OCI-LY7 (cell line): ENCODE measurements around the gene ZNF648. TPM values are rescaled to one million over a fixed set of nuclear protein-coding genes. Genes with fewer than 3 reads are reported as not detected.

Source experiments
- BruUV-seq: library from RNA; stranded (reverse); fragments of 400-500 nt; replicated peaks from 2 replicates; lab custom pipeline; 2021; lab: Mats Ljungman, UMichigan
- CTCF ChIA-PET: fragments of 300-600 bp; sonication (Branson Sonifier 250); formaldehyde crosslinking; loops from one replicate; lab custom pipeline; 2022; ENCODE audit warnings: antibody characterized with exemption; ENCODE audit not compliant: unreplicated experiment; lab: Charles Lee
- POLR2A ChIA-PET: fragments of 300-600 bp; sonication (Branson Sonifier 250); formaldehyde crosslinking; loops from one replicate; lab custom pipeline; 2022; ENCODE audit warnings: antibody characterized with exemption; lab: Charles Lee
- DNase-seq: peaks from one replicate; pipeline ENCODE4 v3.0.0-alpha.2; 2015; ENCODE audit warnings: low spot score
- H2AFZ ChIP-seq: fragments of 200-600 bp; sonication (generic), shearing (Covaris generic); 2 replicates; pipeline ENCODE4 v1.6.1; 2014; ENCODE audit warnings: mild to moderate bottlenecking, antibody characterized with exemption, low read length, moderate library complexity
- H3K27ac ChIP-seq: fragments of 200-600 bp; sonication (generic); 2 replicates; pipeline ENCODE4 v1.5.1; 2014; ENCODE audit warnings: mixed run types, low read depth, mild to moderate bottlenecking, moderate library complexity, low read length, inconsistent platforms; ENCODE audit not compliant: poor library complexity, severe bottlenecking
- H3K36me3 ChIP-seq: fragments of 200-600 bp; sonication (generic); 2 replicates; pipeline ENCODE4 v1.6.1; 2014; ENCODE audit warnings: mild to moderate bottlenecking, antibody characterized with exemption, low read length, moderate library complexity, mixed read lengths; ENCODE audit not compliant: insufficient read depth
- H3K4me1 ChIP-seq: fragments of 200-600 bp; sonication (generic); 2 replicates; pipeline ENCODE4 v1.5.1; 2014; ENCODE audit warnings: mild to moderate bottlenecking, low read length; ENCODE audit not compliant: insufficient read depth, poor library complexity, severe bottlenecking
- H3K4me2 ChIP-seq: fragments of 200-600 bp; sonication (generic); 2 replicates; pipeline ENCODE4 v1.6.1; 2014; ENCODE audit warnings: mild to moderate bottlenecking, low read length
- H3K4me3 ChIP-seq: fragments of 200-600 bp; sonication (generic); 2 replicates; pipeline ENCODE4 v1.5.1; 2014; ENCODE audit warnings: mild to moderate bottlenecking, low read depth, low read length; ENCODE audit not compliant: poor library complexity, severe bottlenecking
- H3K79me2 ChIP-seq: fragments of 200-600 bp; sonication (generic); 2 replicates; pipeline ENCODE4 v1.6.1; 2016; ENCODE audit warnings: low read depth, mild to moderate bottlenecking, low read length, moderate library complexity, mixed read lengths; ENCODE audit not compliant: insufficient read depth
- H3K9me2 ChIP-seq: fragments of 200-600 bp; sonication (generic); 2 replicates; pipeline ENCODE4 v1.6.1; 2016; ENCODE audit warnings: mild to moderate bottlenecking, low read length, mixed read lengths; ENCODE audit not compliant: insufficient read depth
- H3K9me3 ChIP-seq: fragments of 200-600 bp; sonication (generic); 2 replicates; pipeline ENCODE4 v1.6.1; 2014; ENCODE audit warnings: mild to moderate bottlenecking, mixed run types, low read length, mixed read lengths
- H4K20me1 ChIP-seq: fragments of 200-600 bp; sonication (generic); 2 replicates; pipeline ENCODE4 v1.6.1; 2014; ENCODE audit warnings: mild to moderate bottlenecking, antibody characterized with exemption, low read length, moderate library complexity, mixed read lengths; ENCODE audit not compliant: insufficient read depth
- CTCF ChIP-seq: fragments of 200-600 bp; sonication (generic); conservative IDR thresholded peaks from 2 replicates; pipeline ENCODE4 v1.5.1; 2014; ENCODE audit warnings: mild to moderate bottlenecking, antibody characterized with exemption, low read length, moderate library complexity, mixed read lengths
- EZH2phosphoT487 ChIP-seq: fragments of 200-600 bp; sonication (generic); IDR thresholded peaks from 2 replicates; pipeline ENCODE4 v1.6.1; 2018; ENCODE audit warnings: low read depth, borderline replicate concordance, mild to moderate bottlenecking, mixed run types, antibody characterized with exemption, low read length, moderate library complexity, mixed read lengths
- intact Hi-C: fragments of 100-400 bp; cut with micrococcal nuclease; formaldehyde crosslinking; loops from one replicate; pipeline ENCODE4 v1.10.0; 2022; ENCODE audit not compliant: unreplicated experiment
- total RNA-seq, 2 experiments: library from RNA; depleted of rRNA in 1 of 2; stranded (reverse); fragments of >200 nt in 1 of 2; shearing (Covaris generic) in 1 of 2; gene quantifications; 2 replicates each; pipeline ENCODE4 v1.2.3, GENCODE V29; 2014 to 2022

Gene ZNF648
- total RNA-seq, 2 experiments from 2014 or later = not detected

GRCh38 chr1:182054698-182055326 lies 6.7 kb downstream of the ZNF648 start:
- Histone ChIP-seq H3K4me3 (no peak overlapping the region), H3K9me3 (no peaks in the 10 kb centered on the region), H2AFZ (no peak overlapping the region), H3K36me3 (no peaks in the 10 kb centered on the region), H3K4me2 (no peak overlapping the region), H3K9me2 (no peaks in the 10 kb centered on the region), H4K20me1 (no peaks in the 10 kb centered on the region), H3K4me1 (no peaks in the 10 kb centered on the region), H3K27ac (no peak overlapping the region), H3K79me2 (no peaks in the 10 kb centered on the region)
- TF ChIP-seq EZH2phosphoT487 = no peak
- peak; percentile 89 for TF ChIP-seq CTCF
- ChIA-PET POLR2A (interaction anchor here (0.6 to 0.9 kb wide), 3 partner anchors 26 to 325 kb away, joined by 3 read pairs; no protein-coding TSS in a partner anchor), CTCF (interaction anchor here (0.9 to 1.2 kb wide), 2 partner anchors 26 to 28 kb away, joined by 3 to 6 read pairs; no protein-coding TSS in a partner anchor)
- no TSS peak for BruUV-seq
- peak; percentile 62 for DNase-seq
- intact Hi-C loops = loop anchor here (10.0 kb wide), 1 partner anchor 580 kb away; no protein-coding TSS in a partner anchor

- Histone ChIP-seq H3K79me2 (no peaks in the 10 kb centered on the region), H3K9me3 (no peaks in the 10 kb centered on the region), H3K4me3 (no peak overlapping the region), H3K36me3 (no peaks in the 10 kb centered on the region), H3K4me1 (no peaks in the 10 kb centered on the region), H2AFZ (no peak overlapping the region), H4K20me1 (no peaks in the 10 kb centered on the region), H3K9me2 (no peaks in the 10 kb centered on the region), H3K4me2 (no peak overlapping the region), H3K27ac (no peak overlapping the region)
- BruUV-seq = no TSS peak
- ChIA-PET POLR2A (no interaction called here), CTCF (no interaction called here)
- TF ChIP-seq EZH2phosphoT487 (no peak), CTCF (no peak)
- intact Hi-C loops = loop anchor here (10.0 kb wide), 1 partner anchor 578 kb away; no protein-coding TSS in a partner anchor
- DNase-seq = no peak
Measured at GRCh38 chr1:182052355-182052754, 9.2 kb downstream of the ZNF648 start.

DNA sequence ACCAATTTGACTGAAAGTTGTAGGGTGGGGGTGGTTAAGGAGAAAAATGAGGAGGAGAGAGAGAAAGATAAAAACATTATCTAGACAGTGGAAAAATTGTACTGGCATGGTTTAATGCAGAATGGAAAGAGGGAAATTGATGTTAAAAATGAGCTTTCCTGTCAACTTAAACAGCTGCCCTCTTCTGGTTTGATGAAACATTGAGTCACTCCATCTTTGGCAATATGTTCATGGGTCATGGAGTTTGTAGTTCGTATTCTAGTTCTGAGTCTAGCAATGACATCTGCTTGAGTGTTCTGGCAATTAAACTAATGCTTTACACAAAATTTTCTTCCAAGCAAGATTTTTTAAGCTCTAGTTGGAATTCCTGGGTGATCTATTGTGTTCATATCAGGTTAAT lies 9.6 kb downstream of the ZNF648 start:
- H3K9me3 ChIP-seq = no peaks in the 10 kb centered on the region
- no TSS peak for BruUV-seq
- no peak overlapping the region for H3K27ac ChIP-seq
- no peak overlapping the region for H3K4me3 ChIP-seq
- no peaks in the 10 kb centered on the region for H3K79me2 ChIP-seq
- intact Hi-C loops = loop anchor here (10.0 kb wide), 1 partner anchor 577 kb away; no protein-coding TSS in a partner anchor
- H3K36me3 ChIP-seq = no peaks in the 10 kb centered on the region
- no peak overlapping the region for H2AFZ ChIP-seq
- no peaks in the 10 kb centered on the region for H3K9me2 ChIP-seq
- DNase-seq = no peak
- no peaks in the 10 kb centered on the region for H3K4me1 ChIP-seq
- ChIA-PET CTCF (no interaction called here), POLR2A (no interaction called here)
- no peaks in the 10 kb centered on the region for H4K20me1 ChIP-seq
- no peak overlapping the region for H3K4me2 ChIP-seq
- TF ChIP-seq CTCF = 0 out of 2 replicates have a peak, but pooled peaks have one; percentile 25
- TF ChIP-seq EZH2phosphoT487 = no peak
